Calu3 (cell line): ENCODE measurements around the gene TMEM106A. TPM values are rescaled to one million over a fixed set of nuclear protein-coding genes. Genes with fewer than 3 reads are reported as not detected.
"Not testable (repeated sequence)": the region's sequence is repeated elsewhere in the genome, so short reads cannot be mapped to it uniquely, and the experiment has no call there.

ENCODE experiments used
- BruUV-seq: library from RNA; stranded (reverse); fragments of 400-500 nt; replicated peaks from 2 replicates; lab custom pipeline; 2021; lab: Mats Ljungman, UMichigan
- CTCF ChIA-PET: fragments of 300-600 bp; sonication (Branson Sonifier 250); formaldehyde crosslinking; loops from one replicate; lab custom pipeline; 2022; ENCODE audit warnings: antibody characterized with exemption; lab: Charles Lee
- DNase-seq: peaks from one replicate; pipeline ENCODE4 v3.0.0; 2022
- H3K27ac Mint-ChIP-seq: one replicate; pipeline ENCODE4 v1.8.0; 2022; ENCODE audit warnings: mixed read lengths; ENCODE audit not compliant: unreplicated experiment
- H3K27me3 Mint-ChIP-seq: one replicate; pipeline ENCODE4 v1.8.0; 2022; ENCODE audit warnings: mixed read lengths; ENCODE audit not compliant: unreplicated experiment
- H3K36me3 Mint-ChIP-seq: one replicate; pipeline ENCODE4 v1.8.0; 2022; ENCODE audit warnings: mild to moderate bottlenecking, moderate library complexity, mixed read lengths; ENCODE audit not compliant: insufficient read depth, unreplicated experiment
- H3K4me1 Mint-ChIP-seq: one replicate; pipeline ENCODE4 v1.8.0; 2022; ENCODE audit warnings: mild to moderate bottlenecking, low read depth, mixed read lengths; ENCODE audit not compliant: unreplicated experiment
- H3K4me3 Mint-ChIP-seq: one replicate; pipeline ENCODE4 v1.8.0; 2022; ENCODE audit warnings: mild to moderate bottlenecking, low read depth, moderate library complexity, mixed read lengths; ENCODE audit not compliant: unreplicated experiment
- H3K9me3 Mint-ChIP-seq: one replicate; pipeline ENCODE4 v1.8.0; 2022; ENCODE audit warnings: low read depth, mixed read lengths; ENCODE audit not compliant: unreplicated experiment
- intact Hi-C: fragments of 100-400 bp; cut with micrococcal nuclease; formaldehyde crosslinking; loops from one replicate; pipeline ENCODE4 v1.10.0; 2022; ENCODE audit not compliant: unreplicated experiment
- total RNA-seq: library from RNA; stranded (reverse); gene quantifications from 2 replicates; pipeline ENCODE4 v1.2.3, GENCODE V29; 2022
- TF ChIP-seq, protein P1 (sequence below): fragments of 200-600 bp; IDR thresholded peaks from one replicate; pipeline ENCODE4 v1.8.0; 2022; ENCODE audit warnings: antibody characterized with exemption; ENCODE audit not compliant: unreplicated experiment

TMEM106A gene
- total RNA-seq, 1 experiment from 2014 or later = 5.2 TPM

GRCh38 chr17:43176119-43176570, 35.5 kb upstream of the TMEM106A start:
- H3K27ac Mint-ChIP-seq = peak overlapping the region; percentile 93
- BruUV-seq = no TSS peak
- TF ChIP-seq, protein P1, sequence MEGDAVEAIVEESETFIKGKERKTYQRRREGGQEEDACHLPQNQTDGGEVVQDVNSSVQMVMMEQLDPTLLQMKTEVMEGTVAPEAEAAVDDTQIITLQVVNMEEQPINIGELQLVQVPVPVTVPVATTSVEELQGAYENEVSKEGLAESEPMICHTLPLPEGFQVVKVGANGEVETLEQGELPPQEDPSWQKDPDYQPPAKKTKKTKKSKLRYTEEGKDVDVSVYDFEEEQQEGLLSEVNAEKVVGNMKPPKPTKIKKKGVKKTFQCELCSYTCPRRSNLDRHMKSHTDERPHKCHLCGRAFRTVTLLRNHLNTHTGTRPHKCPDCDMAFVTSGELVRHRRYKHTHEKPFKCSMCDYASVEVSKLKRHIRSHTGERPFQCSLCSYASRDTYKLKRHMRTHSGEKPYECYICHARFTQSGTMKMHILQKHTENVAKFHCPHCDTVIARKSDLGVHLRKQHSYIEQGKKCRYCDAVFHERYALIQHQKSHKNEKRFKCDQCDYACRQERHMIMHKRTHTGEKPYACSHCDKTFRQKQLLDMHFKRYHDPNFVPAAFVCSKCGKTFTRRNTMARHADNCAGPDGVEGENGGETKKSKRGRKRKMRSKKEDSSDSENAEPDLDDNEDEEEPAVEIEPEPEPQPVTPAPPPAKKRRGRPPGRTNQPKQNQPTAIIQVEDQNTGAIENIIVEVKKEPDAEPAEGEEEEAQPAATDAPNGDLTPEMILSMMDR = no peak
- peak; percentile 22 for DNase-seq
- no peaks in the 10 kb centered on the region for H3K27me3 Mint-ChIP-seq
- H3K4me1 Mint-ChIP-seq = peaks cover 24% of the 10 kb centered on the region
- H3K36me3 Mint-ChIP-seq = peaks cover 51% of the 10 kb centered on the region
- CTCF ChIA-PET = interaction anchor here (1.0 kb wide), 2 partner anchors 25 to 47 kb away, joined by 4 to 5 read pairs; no protein-coding TSS in a partner anchor
- peak overlapping the region; percentile 69 for H3K4me3 Mint-ChIP-seq
- H3K9me3 Mint-ChIP-seq = no peaks in the 10 kb centered on the region
- intact Hi-C loops = no loop called here

GRCh38 chr17:43183921-43184320, 27.8 kb upstream of the TMEM106A start:
- no TSS peak for BruUV-seq

DNA sequence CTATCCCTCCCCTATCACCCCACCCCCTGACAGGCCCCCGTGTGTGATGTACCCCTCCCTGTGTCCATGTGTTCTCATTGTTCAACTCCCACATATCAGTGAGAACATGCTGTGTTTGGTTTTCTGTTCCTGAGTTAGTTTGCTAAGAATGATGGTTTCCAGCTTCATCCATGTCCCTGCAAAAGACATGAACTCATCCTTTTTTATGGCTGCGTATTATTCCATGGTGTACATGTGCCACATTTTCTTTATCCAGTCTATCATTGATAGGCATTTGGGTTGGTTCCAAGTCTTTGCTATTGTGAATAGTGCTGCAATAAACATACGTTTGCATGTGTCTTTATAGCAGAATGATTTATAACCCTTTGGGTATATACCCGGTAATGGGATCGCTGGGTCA, 25.0 kb upstream of the TMEM106A start:
- H3K36me3 Mint-ChIP-seq = peaks cover 69% of the 10 kb centered on the region
- H3K9me3 Mint-ChIP-seq, H3K4me3 Mint-ChIP-seq, H3K27me3 Mint-ChIP-seq, DNase-seq, H3K27ac Mint-ChIP-seq, H3K4me1 Mint-ChIP-seq, BruUV-seq, intact Hi-C loops: not testable (repeated sequence)
- CTCF ChIA-PET = interaction anchor here (0.7 kb wide), 1 partner anchor 131 kb away, joined by 4 read pairs; no protein-coding TSS in a partner anchor

More at GRCh38 chr17:43183921-43184320, 27.8 kb upstream of the TMEM106A start:
- H3K9me3 Mint-ChIP-seq = no peaks in the 10 kb centered on the region
- H3K27me3 Mint-ChIP-seq = no peaks in the 10 kb centered on the region
- H3K4me1 Mint-ChIP-seq = no peaks in the 10 kb centered on the region
- peaks cover 53% of the 10 kb centered on the region for H3K36me3 Mint-ChIP-seq
- CTCF ChIA-PET = interaction anchor here (0.7 kb wide), 1 partner anchor 951 kb away, joined by 3 read pairs; no protein-coding TSS in a partner anchor
- H3K27ac Mint-ChIP-seq = no peak overlapping the region
- H3K4me3 Mint-ChIP-seq = no peak overlapping the region
- intact Hi-C loops = no loop called here
- TF ChIP-seq, protein P1 = no peak
- DNase-seq = no peak

GRCh38 chr17:43193251-43193650, 18.4 kb upstream of the TMEM106A start:
- DNase-seq = no peak
- no TSS peak for BruUV-seq
- Mint-ChIP-seq H3K4me1 (no peaks in the 10 kb centered on the region), H3K9me3 (no peaks in the 10 kb centered on the region), H3K36me3 (peaks cover 86% of the 10 kb centered on the region), H3K27ac (no peak overlapping the region), H3K27me3 (no peaks in the 10 kb centered on the region), H3K4me3 (no peak overlapping the region)
- intact Hi-C loops = no loop called here
- CTCF ChIA-PET = interaction anchor here (0.6 kb wide), 1 partner anchor 172 kb away, joined by 3 read pairs; no protein-coding TSS in a partner anchor
- TF ChIP-seq, protein P1 = no peak

DNA sequence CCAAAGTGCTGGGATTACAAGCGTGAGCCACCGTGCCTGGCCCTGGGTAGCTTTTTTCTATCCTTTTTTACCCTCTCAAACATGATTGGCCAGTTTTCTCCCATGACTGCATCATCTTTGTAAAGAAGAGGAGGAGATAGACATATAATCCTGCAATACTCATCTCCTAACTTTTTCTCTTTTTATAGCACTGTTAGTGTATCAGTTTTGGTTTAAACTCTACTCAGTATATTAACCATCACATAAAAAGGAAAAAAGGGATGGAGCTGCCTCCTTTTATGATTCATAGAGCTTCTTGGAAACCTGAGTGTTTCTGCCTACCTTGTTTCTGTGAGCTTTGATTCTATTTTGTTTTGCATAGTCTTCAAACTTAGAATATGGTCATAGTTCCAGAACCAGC, 12.0 kb upstream of the TMEM106A start:
- DNase-seq = no peak
- Mint-ChIP-seq H3K27ac (no peak overlapping the region), H3K9me3 (no peaks in the 10 kb centered on the region), H3K36me3 (peaks cover 94% of the 10 kb centered on the region), H3K4me1 (no peaks in the 10 kb centered on the region), H3K4me3 (no peak overlapping the region), H3K27me3 (no peaks in the 10 kb centered on the region)
- no TSS peak for BruUV-seq
- CTCF ChIA-PET = interaction anchor here (0.6 to 0.9 kb wide), 3 partner anchors 28 to 874 kb away, joined by 3 read pairs; no protein-coding TSS in a partner anchor
- TF ChIP-seq, protein P1 = no peak
- intact Hi-C loops = no loop called here
